Measurements from ENCODE around the gene TMEM185B. TPM values are rescaled to one million over a fixed set of nuclear protein-coding genes. Genes with fewer than 3 reads are reported as not detected.

TMEM185B gene
- total RNA-seq, 1 donor from 2014 or later: 38.7 TPM

GRCh38 chr2:120177973-120178372 is 45.2 kb downstream of the TMEM185B start:
- peaks cover 54% of the 10 kb centered on the region for H3K4me1 Mint-ChIP-seq (ENCODE audit: low read depth)
- H3K9me3 Mint-ChIP-seq: no peaks in the 10 kb centered on the region
- no peaks in the 10 kb centered on the region for H3K36me3 Mint-ChIP-seq (ENCODE audit: low read depth)
- no peak for DNase-seq (ENCODE audit: low spot score)
- intact Hi-C loops (cut with micrococcal nuclease): loop anchor here (2.0 to 5.0 kb wide), 6 partner anchors 45 to 417 kb away; partner anchors contain the start of genes EPB41L5 and TMEM185B
- no peaks in the 10 kb centered on the region for H3K27me3 Mint-ChIP-seq (ENCODE audit: low read depth)
- peak overlapping the region; percentile 100 for H3K4me3 Mint-ChIP-seq (ENCODE audit: low read depth)
- H3K27ac Mint-ChIP-seq: peak overlapping the region; percentile 64

DNA sequence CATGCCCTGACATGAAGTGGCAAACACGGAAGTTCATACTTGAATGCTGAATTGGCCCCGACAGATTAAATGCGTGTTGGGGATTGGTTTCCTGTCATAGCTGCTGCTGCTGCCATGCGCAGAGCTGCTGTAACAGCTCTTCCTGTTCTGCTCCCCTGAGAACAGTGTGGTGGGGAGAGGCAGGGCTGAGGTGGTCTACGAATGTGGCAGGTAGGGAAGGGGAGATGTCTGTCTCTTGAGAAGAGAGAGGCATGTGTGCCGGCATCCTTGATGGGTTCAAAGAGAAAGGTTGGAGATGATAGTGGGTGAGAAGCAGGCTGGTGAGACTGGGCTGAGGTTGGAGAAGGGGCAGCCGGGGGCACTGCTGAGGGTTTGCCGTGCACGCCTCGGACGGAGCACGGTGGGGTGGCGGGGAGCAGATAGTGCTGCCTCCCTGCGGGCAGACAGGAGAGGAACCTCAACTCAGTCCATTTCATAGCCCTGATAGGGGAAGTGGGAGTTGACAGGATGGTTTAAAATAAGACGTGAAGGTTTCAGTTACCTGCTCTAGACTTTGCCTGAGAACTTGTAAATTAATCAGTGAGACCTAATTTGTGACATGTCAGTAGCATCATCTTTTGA is 46.1 kb downstream of the TMEM185B start:
- H3K4me3 Mint-ChIP-seq (ENCODE audit: low read depth): peak overlapping the region; percentile 100
- intact Hi-C loops (cut with micrococcal nuclease): loop anchor here (2.0 to 5.0 kb wide), 6 partner anchors 46 to 416 kb away; partner anchors contain the start of genes EPB41L5 and TMEM185B
- H3K9me3 Mint-ChIP-seq: no peaks in the 10 kb centered on the region
- peak; percentile 71 for DNase-seq (ENCODE audit: low spot score)
- H3K4me1 Mint-ChIP-seq (ENCODE audit: low read depth): peaks cover 51% of the 10 kb centered on the region
- H3K27me3 Mint-ChIP-seq (ENCODE audit: low read depth): peaks cover 2% of the 10 kb centered on the region
- H3K27ac Mint-ChIP-seq: peak overlapping the region; percentile 100
- H3K36me3 Mint-ChIP-seq (ENCODE audit: low read depth): no peaks in the 10 kb centered on the region

GRCh38 chr2:120176526-120176925 is 46.7 kb downstream of the TMEM185B start:
- H3K4me3 Mint-ChIP-seq (ENCODE audit: low read depth): peak overlapping the region; percentile 100
- DNase-seq (ENCODE audit: low spot score): no peak
- H3K9me3 Mint-ChIP-seq: no peaks in the 10 kb centered on the region
- peaks cover 45% of the 10 kb centered on the region for H3K4me1 Mint-ChIP-seq (ENCODE audit: low read depth)
- H3K27me3 Mint-ChIP-seq (ENCODE audit: low read depth): peaks cover 2% of the 10 kb centered on the region
- H3K27ac Mint-ChIP-seq: peak overlapping the region; percentile 100
- intact Hi-C loops (cut with micrococcal nuclease): loop anchor here (2.0 to 5.0 kb wide), 6 partner anchors 46 to 416 kb away; partner anchors contain the start of genes EPB41L5 and TMEM185B
- no peaks in the 10 kb centered on the region for H3K36me3 Mint-ChIP-seq (ENCODE audit: low read depth)

DNA sequence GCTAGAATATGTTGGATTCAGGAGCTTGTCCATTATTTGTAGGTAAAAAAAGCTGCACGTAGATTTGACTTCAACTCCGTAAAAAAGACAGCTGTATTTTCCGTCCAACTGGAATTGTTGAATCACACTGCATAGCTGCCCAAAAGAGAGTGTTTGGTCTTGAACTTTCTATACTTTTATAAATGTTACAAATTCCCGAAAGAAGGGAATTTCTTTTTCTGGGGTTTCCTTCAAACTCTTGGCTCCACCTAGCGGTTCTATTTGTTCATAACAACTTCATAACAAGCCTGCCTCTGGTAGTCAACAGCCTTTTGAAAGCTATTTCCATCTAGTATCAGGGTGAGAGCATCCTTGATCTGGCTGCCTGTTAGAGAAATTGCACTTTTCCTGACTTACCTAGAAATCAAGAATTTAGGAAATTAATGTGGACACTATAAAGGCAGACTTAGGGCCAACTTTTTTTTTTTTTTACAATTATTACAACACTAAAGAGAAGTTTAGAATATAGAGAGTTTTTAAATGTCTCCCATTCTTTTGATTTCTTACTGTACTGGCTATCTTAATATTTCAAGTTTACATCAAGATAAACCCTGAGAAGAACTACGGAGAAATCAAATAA is 48.1 kb downstream of the TMEM185B start:
- intact Hi-C loops (cut with micrococcal nuclease): loop anchor here (1.0 to 5.0 kb wide), 7 partner anchors 66 to 534 kb away; partner anchors contain the start of gene TMEM177
- no peaks in the 10 kb centered on the region for H3K36me3 Mint-ChIP-seq (ENCODE audit: low read depth)
- peaks cover 42% of the 10 kb centered on the region for H3K4me1 Mint-ChIP-seq (ENCODE audit: low read depth)
- H3K4me3 Mint-ChIP-seq (ENCODE audit: low read depth): no peak overlapping the region
- H3K27ac Mint-ChIP-seq: no peak overlapping the region
- no peak for DNase-seq (ENCODE audit: low spot score)
- no peaks in the 10 kb centered on the region for H3K9me3 Mint-ChIP-seq
- peaks cover 2% of the 10 kb centered on the region for H3K27me3 Mint-ChIP-seq (ENCODE audit: low read depth)

Other genes with a start within 250 kb of the TMEM185B start
- gene EPB41L5, start 210.3 kb downstream of the TMEM185B start, total RNA-seq: 0.94 and 1.5 TPM in 2 replicates
- 58.4 and 65.0 TPM in 2 replicates for gene RALB, start 29.5 kb upstream of the TMEM185B start, total RNA-seq
- not detected in 2 replicates for gene INHBB, start 122.7 kb upstream of the TMEM185B start, total RNA-seq

Data from activated T-helper 2 cell treated with anti-CD3 and anti-CD28 coated beads, Interferon-gamma antibody, Interleukin-2, Interleukin-4, amounts not matched to agents 10 μg/mL and 5 μg/mL and 100 μg/mL, durations not matched to agents 14 hours and 24 hours and 36 hours (primary cell).